Globus pallidus (tissue), 1 donor: ENCODE data around the gene PCSK5.

Source experiments
- DNase-seq: peaks from one replicate; pipeline ENCODE4 v3.0.0-alpha.2; 2015; ENCODE audit warnings: low spot score

Gene PCSK5

DNA sequence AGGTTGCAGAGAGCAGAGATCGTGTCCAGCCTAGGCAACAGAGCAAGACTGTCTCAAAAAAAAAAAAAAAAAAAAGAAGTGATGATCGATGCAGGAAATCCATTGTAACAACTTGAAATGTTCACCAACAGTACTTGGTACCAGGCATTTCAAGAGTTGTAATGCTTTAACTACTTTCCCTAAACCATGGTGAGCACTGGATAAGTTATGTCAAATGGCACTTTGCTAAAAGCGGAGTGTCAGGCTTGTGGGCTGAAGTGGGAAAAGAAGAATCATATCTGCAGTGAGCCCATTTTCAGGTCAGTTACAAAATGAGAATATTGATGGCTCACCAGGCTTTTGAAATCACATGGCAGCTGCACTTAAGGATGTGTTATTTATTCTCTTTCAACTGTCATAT, 301.5 kb downstream of the PCSK5 start:
- DNase-seq = no peak

- DNase-seq = no peak
Measured at GRCh38 chr9:76194896-76195295, 304.4 kb downstream of the PCSK5 start.

GRCh38 chr9:76198336-76198735, 307.9 kb downstream of the PCSK5 start:
- no peak for DNase-seq

GRCh38 chr9:76200315-76200714, 309.8 kb downstream of the PCSK5 start:
- DNase-seq = no peak

DNA sequence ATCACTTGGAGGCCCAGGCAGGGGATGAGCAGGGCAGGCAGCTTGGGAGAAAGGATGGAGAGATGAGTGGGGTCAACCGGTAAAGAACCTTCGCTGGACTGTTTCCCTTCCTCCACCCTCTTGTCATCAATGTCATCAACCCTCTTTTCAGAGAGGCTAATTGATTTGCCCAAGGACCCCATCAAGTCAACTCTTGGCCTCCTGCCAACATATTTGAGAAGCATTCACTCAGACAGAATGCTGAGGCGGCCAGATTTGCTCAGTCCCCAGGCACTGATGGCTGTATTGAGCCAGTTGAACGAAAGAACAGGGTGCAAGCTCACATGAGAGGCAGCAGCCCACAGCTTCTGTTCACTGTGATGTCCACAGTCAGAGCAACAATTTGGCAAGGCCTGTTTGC, 310.3 kb downstream of the PCSK5 start:
- DNase-seq = no peak

GRCh38 chr9:76203373-76203772, 312.9 kb downstream of the PCSK5 start:
- no peak for DNase-seq

- DNase-seq = no peak
Measured at GRCh38 chr9:76206821-76207220, 316.3 kb downstream of the PCSK5 start.

DNA sequence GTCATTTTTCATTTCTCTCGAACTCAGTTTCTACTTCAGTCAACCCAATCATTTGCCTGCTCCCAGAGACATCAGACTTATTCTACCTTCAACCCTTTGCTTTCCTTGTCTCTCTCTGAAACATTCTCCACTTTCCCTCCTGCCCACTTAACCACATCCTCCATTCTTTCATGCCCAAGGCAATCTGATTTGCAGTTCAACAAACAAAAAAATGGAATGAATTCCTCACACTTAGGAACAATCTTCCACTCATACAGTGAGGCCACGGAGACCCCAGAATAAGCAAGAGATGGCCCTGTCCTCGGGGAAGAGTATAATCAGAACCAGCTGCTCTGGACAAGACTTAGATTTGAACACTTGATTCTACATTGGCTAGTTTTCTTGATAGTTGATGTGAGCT, 323.3 kb downstream of the PCSK5 start:
- no peak for DNase-seq

DNA sequence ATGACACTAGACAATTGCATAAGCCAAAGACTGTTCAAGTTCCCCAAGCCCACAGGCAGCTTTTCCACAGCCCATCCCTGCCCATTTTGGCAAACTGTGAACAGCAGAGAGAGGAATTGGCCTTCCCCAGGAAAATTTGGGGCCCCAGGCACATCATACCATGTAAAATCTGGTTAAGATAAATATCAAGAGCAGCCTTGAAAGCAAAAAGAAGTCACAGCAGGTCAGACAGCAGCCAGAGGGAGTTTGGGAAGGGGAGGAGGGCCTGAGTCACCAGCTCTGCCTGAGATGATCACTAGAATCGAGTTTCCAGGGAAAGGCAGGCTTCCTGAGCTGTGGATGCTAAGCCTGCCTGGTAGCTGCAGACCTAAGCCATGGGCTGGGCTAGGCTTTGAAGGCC, 324.6 kb downstream of the PCSK5 start:
- DNase-seq = no peak

DNA sequence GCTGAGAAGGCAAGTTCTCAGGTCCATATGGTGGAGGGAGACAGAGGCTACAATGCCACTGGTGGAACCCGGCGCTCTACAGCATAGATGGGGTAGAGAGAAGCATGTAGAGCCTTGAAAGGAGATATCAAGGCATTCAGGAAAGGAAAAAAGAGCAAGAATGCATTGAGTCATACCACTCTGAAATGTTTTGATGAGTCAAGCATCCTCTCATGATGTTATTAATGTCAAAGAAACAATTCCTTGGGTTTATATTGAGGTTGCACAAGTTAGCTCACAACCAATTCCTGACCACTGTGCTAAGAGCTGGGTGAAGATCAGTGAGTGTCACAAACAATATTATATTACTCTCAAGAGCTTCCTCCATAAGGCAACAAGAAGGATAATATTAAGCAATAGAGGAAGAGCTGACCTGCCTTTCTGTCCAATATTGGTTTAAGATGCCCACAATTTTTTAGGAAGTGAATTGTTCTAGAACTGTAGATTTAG, 325.7 kb downstream of the PCSK5 start:
- DNase-seq = no peak

DNA sequence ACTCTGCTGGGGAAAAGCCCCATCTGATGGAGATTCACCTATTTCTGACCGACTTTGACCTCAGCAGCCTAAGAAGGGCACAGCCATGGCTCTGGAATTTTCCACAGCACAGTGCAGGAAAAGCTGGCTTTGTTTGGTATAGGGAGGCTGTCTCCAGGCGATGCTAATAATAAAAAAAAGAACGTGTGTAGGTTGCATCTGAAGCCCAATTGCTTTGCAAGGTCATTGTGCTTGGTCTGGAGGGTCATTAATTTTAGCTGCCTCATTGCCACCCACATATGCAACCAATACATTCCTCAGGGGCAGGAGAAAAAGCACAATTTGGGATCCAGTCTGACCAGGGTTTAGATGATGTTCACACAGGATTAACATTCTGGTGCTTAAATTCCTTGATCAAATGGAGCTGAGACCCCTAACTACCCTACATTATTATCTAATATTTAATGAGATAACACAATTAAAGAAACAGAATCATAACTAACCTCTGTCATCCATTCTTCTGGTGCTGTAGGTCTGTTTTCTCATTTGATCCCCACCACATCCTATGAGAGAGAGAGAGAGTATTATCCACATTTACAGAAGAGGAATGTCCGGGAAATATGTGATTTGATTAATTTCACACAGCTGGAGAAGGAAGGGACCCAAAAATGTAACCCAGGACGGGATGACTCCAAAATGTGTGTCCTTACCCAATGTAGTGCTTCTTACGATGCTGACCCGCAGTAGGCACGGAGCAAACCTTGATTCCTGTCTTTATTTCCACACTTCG, 327.8 kb downstream of the PCSK5 start:
- DNase-seq = no peak

- DNase-seq = no peak
Measured at GRCh38 chr9:76218886-76219445, 328.5 kb downstream of the PCSK5 start.

GRCh38 chr9:76219560-76220151, 329.2 kb downstream of the PCSK5 start:
- no peak for DNase-seq

DNA sequence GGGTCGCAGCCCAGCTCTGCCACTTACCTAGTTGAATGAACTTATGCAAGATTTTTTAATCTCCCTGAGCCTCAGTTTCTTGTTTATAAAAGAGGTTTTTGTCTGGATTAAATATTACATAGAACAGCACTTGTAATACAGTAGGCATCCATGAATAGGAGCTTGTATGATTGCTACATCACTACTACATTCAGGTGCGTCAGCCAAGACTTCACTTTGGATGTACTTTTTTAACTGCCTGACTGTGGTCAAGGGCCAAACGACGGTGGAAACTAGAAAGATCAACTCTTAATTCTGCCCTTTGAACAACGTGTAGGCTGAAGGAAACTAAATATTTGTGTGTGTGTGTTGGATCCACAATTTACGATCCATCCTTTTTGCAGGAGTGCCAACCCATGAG, 330.9 kb downstream of the PCSK5 start:
- no peak for DNase-seq

GRCh38 chr9:76223749-76224340, 333.4 kb downstream of the PCSK5 start:
- no peak for DNase-seq

- no peak for DNase-seq
Measured at GRCh38 chr9:76227156-76227555, 336.7 kb downstream of the PCSK5 start.

GRCh38 chr9:76231001-76231400, 340.5 kb downstream of the PCSK5 start:
- no peak for DNase-seq

GRCh38 chr9:76232861-76233489, 342.5 kb downstream of the PCSK5 start:
- no peak for DNase-seq

DNA sequence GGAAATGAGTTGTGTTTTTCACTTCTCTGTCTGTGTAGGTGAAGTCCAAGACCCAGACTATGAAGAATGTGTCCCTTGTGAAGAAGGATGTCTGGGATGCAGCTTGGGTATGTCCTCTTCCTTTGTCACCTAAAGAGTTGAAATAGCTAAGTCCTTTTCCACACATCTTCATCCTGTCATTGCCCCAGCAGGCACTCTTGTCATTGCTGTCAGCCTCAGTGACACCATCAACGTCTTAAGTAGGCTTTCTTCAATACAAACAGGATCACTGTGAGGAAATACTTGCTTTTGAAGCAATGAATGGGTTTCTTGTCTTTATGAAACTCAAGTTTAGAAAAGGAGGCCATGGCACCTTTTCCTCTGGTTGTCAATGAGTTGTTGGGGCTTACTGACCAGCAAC, 350.1 kb downstream of the PCSK5 start:
- no peak for DNase-seq

DNA sequence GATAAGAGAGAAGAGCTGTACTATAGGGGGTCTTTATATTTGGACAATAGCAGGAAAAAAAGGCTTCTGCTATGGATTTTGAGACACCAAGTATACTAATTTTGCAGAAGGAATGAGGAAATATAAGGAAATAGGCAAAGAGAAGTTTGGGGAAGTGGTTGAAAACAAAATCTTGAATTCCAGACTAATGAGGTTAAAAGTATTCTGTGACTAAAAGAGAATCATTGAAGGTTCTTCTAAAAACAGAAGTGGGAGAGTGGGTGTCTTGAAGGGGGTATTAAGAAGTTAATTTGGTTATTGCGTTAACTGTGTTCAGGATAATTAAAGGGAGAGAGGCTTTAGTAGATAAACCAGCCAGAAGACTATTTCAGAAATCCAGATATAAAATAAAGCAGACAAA, 355.0 kb downstream of the PCSK5 start:
- no peak for DNase-seq

DNA sequence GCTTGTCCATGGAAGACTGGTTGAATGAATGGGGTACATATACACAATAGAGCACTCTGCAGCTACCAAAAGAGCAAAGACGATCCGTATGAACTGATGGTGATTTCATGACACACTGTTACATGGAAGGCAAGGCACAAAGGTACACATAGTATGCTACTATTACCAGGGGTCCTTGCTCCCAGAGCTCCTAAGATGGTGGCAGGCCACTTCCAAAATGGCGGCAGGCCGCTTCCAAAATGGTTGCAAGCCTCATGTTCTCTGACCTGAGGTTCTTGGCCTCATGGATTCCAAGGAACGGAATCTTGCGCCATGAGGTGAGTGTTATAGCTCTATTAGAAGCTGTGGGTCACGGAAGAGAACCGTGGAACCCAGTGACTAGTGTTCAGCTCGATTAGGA, 356.2 kb downstream of the PCSK5 start:
- no peak for DNase-seq

GRCh38 chr9:76247426-76247825, 357.0 kb downstream of the PCSK5 start:
- DNase-seq = no peak

DNA sequence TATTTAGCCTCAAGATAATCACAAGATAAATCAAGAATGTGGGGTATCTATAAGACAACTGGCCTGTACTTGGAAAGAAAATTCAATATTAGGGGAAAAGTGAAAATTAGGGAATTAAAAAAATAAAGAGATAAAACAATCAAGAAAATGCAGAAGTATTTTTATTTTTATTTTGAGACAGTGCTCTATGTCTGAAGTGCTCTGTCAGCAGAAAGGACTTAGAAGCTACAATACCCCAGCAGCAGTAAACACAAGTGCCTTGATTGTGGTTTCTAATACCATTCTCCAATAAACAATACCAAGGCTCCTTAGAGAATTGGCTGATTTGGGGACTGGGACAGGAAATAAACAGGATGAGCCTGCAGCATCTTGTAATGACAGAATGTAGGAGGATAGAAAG, 358.8 kb downstream of the PCSK5 start:
- DNase-seq = no peak
